ENCODE results near the gene CLEC4M.

CLEC4M gene

DNA sequence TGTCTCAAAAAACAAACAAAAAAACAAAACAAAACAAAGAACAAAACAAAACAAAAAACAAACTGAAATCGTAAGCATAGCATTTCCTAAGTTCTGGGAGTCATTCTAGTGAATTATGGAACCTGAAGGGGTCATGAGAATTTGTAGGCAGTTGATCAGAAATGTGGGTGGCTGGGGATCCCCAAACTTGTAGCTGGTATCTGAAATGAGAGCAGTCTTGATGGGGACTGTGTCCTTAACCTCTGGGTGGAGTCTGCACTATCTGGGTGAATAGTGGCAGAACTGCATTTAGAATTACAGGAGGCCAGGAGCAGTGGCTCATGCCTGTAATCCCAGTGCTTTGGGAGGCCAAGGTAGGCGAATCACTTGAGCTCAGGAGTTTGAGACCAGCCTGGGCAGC lies 37.3 kb upstream of the CLEC4M start:
- no peaks in the 10 kb centered on the region for H3K4me1 ChIP-seq (ENCODE audit: insufficient read depth, low read length, severe bottlenecking)
- H3K36me3 ChIP-seq (ENCODE audit: insufficient read depth, low read length): no peaks in the 10 kb centered on the region
- no peak overlapping the region for H3K4me3 ChIP-seq (ENCODE audit: low read depth, low read length, poor library complexity, severe bottlenecking)
- no peaks in the 10 kb centered on the region for H4K20me1 ChIP-seq (ENCODE audit: insufficient read depth, low read length)
- H3K27ac ChIP-seq (ENCODE audit: low read depth, low read length, poor library complexity, severe bottlenecking): no peak overlapping the region
- no peaks in the 10 kb centered on the region for H3K9me2 ChIP-seq (ENCODE audit: low read depth, low read length)
- H3K79me2 ChIP-seq (ENCODE audit: insufficient read depth, low read length): no peaks in the 10 kb centered on the region
- TF ChIP-seq, protein P1, sequence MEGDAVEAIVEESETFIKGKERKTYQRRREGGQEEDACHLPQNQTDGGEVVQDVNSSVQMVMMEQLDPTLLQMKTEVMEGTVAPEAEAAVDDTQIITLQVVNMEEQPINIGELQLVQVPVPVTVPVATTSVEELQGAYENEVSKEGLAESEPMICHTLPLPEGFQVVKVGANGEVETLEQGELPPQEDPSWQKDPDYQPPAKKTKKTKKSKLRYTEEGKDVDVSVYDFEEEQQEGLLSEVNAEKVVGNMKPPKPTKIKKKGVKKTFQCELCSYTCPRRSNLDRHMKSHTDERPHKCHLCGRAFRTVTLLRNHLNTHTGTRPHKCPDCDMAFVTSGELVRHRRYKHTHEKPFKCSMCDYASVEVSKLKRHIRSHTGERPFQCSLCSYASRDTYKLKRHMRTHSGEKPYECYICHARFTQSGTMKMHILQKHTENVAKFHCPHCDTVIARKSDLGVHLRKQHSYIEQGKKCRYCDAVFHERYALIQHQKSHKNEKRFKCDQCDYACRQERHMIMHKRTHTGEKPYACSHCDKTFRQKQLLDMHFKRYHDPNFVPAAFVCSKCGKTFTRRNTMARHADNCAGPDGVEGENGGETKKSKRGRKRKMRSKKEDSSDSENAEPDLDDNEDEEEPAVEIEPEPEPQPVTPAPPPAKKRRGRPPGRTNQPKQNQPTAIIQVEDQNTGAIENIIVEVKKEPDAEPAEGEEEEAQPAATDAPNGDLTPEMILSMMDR (IDR thresholded peaks at IDR 0.05; ENCODE audit: low read length): no peak
- TF ChIP-seq EZH2 (IDR thresholded peaks at IDR 0.05; ENCODE audit: borderline replicate concordance, low read length): no peak
- H3K9me3 ChIP-seq (ENCODE audit: low read length): no peaks in the 10 kb centered on the region
- H3F3A ChIP-seq (ENCODE audit: insufficient read depth, low read length): no peaks in the 10 kb centered on the region
- no peak overlapping the region for H3K9ac ChIP-seq (ENCODE audit: low read length)
- H2AFZ ChIP-seq (ENCODE audit: low read length): no peak overlapping the region
- H3K27me3 ChIP-seq (ENCODE audit: insufficient read depth, low read length): no peaks in the 10 kb centered on the region; the same call in 1 of the 2 replicates
- no peak overlapping the region for H3K4me2 ChIP-seq (ENCODE audit: low read length)

DNA sequence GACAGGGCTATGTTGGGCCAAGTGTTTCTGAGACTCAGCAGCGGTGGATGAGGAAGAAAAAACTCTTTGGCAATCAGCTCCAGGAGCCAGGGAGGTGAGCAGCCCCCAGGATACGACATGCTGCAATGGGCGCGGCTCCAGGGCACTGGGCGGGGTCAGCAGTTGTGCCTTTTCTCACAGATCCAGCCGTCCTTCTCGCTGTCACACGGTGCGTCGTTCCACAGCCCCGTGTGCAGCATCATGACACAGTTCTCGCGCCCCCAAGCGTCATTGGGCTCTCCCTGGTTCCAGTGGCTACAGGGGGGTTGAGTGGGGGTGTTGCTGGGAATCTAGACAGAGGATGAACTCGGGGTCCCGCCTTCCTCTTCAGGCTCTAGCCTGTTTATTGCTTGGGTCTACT lies 33.8 kb upstream of the CLEC4M start:
- Histone ChIP-seq H3K36me3 (ENCODE audit: insufficient read depth, low read length) (no peaks in the 10 kb centered on the region), H3K9me3 (ENCODE audit: low read length) (no peaks in the 10 kb centered on the region), H3K4me1 (ENCODE audit: insufficient read depth, low read length, severe bottlenecking) (no peaks in the 10 kb centered on the region), H2AFZ (ENCODE audit: low read length) (no peak overlapping the region), H3K27ac (ENCODE audit: low read depth, low read length, poor library complexity, severe bottlenecking) (no peak overlapping the region), H3K79me2 (ENCODE audit: insufficient read depth, low read length) (no peaks in the 10 kb centered on the region), H3K9me2 (ENCODE audit: low read depth, low read length) (no peaks in the 10 kb centered on the region), H3K4me3 (ENCODE audit: low read depth, low read length, poor library complexity, severe bottlenecking) (no peak overlapping the region), H3K27me3 (ENCODE audit: insufficient read depth, low read length) (peaks cover 3% of the 10 kb centered on the region; the same call in 1 of the 2 replicates), H3K9ac (ENCODE audit: low read length) (no peak overlapping the region), H3F3A (ENCODE audit: insufficient read depth, low read length) (no peaks in the 10 kb centered on the region), H3K4me2 (ENCODE audit: low read length) (no peak overlapping the region), H4K20me1 (ENCODE audit: insufficient read depth, low read length) (no peaks in the 10 kb centered on the region)
- TF ChIP-seq, protein P1 (IDR thresholded peaks at IDR 0.05; ENCODE audit: low read length): no peak
- TF ChIP-seq EZH2 (IDR thresholded peaks at IDR 0.05; ENCODE audit: borderline replicate concordance, low read length): no peak

DNA sequence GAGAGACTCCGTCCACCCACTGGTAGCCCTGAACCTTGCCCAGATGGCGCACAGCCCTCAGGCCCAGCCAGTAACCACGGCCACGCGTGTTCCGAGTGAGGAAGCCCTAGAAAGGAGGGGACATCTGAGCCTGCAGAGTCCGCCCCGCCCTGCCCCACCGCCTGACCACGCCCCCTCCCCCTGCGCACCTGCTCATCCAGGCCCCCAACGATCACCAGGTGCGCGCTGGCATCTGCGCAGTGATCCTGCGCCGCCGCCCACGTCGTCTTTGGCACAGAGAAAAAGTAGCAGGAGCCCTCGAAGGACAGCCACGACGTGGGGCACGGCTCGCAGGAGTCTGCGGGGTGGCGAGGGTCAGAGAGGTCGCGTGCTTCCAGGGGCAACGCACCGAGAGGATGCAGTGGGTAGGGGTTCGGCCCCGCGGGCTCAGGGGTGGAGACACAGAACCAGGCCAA lies 33.2 kb upstream of the CLEC4M start:
- Histone ChIP-seq H3K4me3 (ENCODE audit: low read depth, low read length, poor library complexity, severe bottlenecking) (no peak overlapping the region), H3K4me2 (ENCODE audit: low read length) (no peak overlapping the region), H3K4me1 (ENCODE audit: insufficient read depth, low read length, severe bottlenecking) (no peaks in the 10 kb centered on the region), H3K27me3 (ENCODE audit: insufficient read depth, low read length) (peaks cover 3% of the 10 kb centered on the region; the same call in 1 of the 2 replicates), H3K9me3 (ENCODE audit: low read length) (no peaks in the 10 kb centered on the region), H3K27ac (ENCODE audit: low read depth, low read length, poor library complexity, severe bottlenecking) (no peak overlapping the region), H3K36me3 (ENCODE audit: insufficient read depth, low read length) (no peaks in the 10 kb centered on the region), H3F3A (ENCODE audit: insufficient read depth, low read length) (no peaks in the 10 kb centered on the region), H3K9me2 (ENCODE audit: low read depth, low read length) (no peaks in the 10 kb centered on the region), H2AFZ (ENCODE audit: low read length) (no peak overlapping the region), H4K20me1 (ENCODE audit: insufficient read depth, low read length) (no peaks in the 10 kb centered on the region), H3K9ac (ENCODE audit: low read length) (no peak overlapping the region), H3K79me2 (ENCODE audit: insufficient read depth, low read length) (no peaks in the 10 kb centered on the region)
- no peak for TF ChIP-seq EZH2 (IDR thresholded peaks at IDR 0.05; ENCODE audit: borderline replicate concordance, low read length)
- TF ChIP-seq, protein P1 (IDR thresholded peaks at IDR 0.05; ENCODE audit: low read length): no peak
